Measurements from ENCODE around the gene OLR1. TPM values are rescaled to one million over a fixed set of nuclear protein-coding genes. Genes with fewer than 3 reads are reported as not detected.

Gene OLR1
- total and polyA plus RNA-seq, 7 donors = 0.03 to 0.66 (median 0.30) TPM; not detected in 3

DNA sequence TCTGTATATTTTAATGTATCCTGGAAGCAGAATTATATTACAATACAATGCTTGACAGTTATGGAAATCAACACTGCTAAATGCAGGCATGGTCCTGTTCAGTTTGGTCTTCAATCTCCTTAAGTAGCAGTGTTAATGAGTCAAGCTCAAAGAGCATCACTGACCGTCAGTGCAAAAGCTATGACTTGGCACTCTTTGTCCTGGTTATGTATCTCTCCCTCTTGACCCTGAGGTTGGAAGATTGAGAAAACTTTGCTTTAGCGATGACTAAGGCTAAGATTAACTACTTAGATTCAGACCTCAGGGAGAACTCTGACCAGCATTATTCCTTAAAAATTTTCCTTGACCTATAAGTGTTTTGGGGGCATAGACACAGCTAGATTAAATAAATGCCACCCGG lies 52.9 kb downstream of the OLR1 start:
- no peaks in the 10 kb centered on the region for H3K4me1 ChIP-seq
- no peaks in the 10 kb centered on the region for H3K36me3 ChIP-seq (ENCODE audit: insufficient read depth in 1 of 2, low read depth in 1 of 2)
- TF ChIP-seq, protein P1, sequence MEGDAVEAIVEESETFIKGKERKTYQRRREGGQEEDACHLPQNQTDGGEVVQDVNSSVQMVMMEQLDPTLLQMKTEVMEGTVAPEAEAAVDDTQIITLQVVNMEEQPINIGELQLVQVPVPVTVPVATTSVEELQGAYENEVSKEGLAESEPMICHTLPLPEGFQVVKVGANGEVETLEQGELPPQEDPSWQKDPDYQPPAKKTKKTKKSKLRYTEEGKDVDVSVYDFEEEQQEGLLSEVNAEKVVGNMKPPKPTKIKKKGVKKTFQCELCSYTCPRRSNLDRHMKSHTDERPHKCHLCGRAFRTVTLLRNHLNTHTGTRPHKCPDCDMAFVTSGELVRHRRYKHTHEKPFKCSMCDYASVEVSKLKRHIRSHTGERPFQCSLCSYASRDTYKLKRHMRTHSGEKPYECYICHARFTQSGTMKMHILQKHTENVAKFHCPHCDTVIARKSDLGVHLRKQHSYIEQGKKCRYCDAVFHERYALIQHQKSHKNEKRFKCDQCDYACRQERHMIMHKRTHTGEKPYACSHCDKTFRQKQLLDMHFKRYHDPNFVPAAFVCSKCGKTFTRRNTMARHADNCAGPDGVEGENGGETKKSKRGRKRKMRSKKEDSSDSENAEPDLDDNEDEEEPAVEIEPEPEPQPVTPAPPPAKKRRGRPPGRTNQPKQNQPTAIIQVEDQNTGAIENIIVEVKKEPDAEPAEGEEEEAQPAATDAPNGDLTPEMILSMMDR (IDR thresholded peaks at IDR 0.05) = no peak
- intact Hi-C loops (cut with DNase I) = no loop called here
- H3K4me3 ChIP-seq = no peak overlapping the region
- no peaks in the 10 kb centered on the region for H3K27me3 ChIP-seq (ENCODE audit: insufficient read depth in 3 of 3, low read length in 2 of 3)
- 82 to 85% (median 85%) methylated on average over 3 of the region's 3 CpGs for whole genome bisulfite sequencing, 3 donors
- no peak overlapping the region for H3K27ac ChIP-seq
- no peaks in the 10 kb centered on the region for H3K9me3 ChIP-seq
- ATAC-seq (no peak), DNase-seq (no peak)

DNA sequence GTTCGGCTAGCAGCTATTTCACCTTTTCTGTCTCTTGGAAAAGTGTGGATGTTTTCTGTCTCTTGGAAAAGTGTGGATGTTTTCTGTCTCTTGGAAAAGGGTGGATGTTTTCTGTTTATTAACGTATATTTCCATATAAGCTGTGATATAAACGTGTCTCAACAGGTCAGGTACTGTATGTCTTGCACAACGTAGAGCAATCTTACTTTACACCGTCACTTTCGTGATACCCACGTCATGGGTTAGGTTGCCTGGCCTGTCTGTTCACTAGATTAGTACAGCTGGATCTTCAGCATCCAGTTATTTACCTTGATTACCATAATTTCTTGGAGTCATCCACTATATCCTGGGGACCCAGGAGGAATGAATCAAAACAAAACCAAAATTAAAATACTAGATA lies 56.0 kb downstream of the OLR1 start:
- no peak for DNase-seq
- Histone ChIP-seq H3K27me3 (ENCODE audit: insufficient read depth in 3 of 3, low read length in 2 of 3) (no peaks in the 10 kb centered on the region), H3K36me3 (ENCODE audit: insufficient read depth in 1 of 2, low read depth in 1 of 2) (no peaks in the 10 kb centered on the region), H3K4me1 (no peaks in the 10 kb centered on the region), H3K9me3 (no peaks in the 10 kb centered on the region), H3K4me3 (no peak overlapping the region), H3K27ac (no peak overlapping the region)
- 86 to 89% (median 87%) methylated on average over 7 of the region's 7 CpGs for WGBS, 3 donors
- TF ChIP-seq, protein P1 (IDR thresholded peaks at IDR 0.05) = no peak
- intact Hi-C loops (cut with DNase I) = no loop called here
- ATAC-seq = no peak

DNA sequence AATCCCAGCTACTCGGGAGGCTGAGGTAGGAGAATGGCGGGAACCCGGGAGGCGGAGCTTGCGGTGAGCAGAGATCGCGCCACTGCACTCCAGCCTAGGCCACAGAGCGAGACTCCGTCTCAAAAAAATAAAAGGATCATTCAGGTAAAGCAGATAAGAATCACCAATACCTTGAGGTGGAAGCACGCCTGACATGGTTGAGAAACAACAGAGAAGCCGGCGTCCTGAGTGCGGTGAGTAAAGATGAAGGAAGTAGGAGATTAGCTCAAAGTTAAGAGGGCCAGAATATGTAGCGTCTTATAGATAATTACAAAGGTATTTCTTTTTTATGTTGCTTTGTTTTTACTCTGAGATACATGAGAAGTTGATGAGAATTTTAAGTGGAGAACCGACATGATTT lies 56.6 kb downstream of the OLR1 start:
- H3K36me3 ChIP-seq (ENCODE audit: insufficient read depth in 1 of 2, low read depth in 1 of 2) = no peaks in the 10 kb centered on the region
- intact Hi-C loops (cut with DNase I) = no loop called here
- H3K27ac ChIP-seq = no peak overlapping the region
- ATAC-seq (no peak), DNase-seq (no peak)
- H3K9me3 ChIP-seq = no peaks in the 10 kb centered on the region
- TF ChIP-seq, protein P1 (IDR thresholded peaks at IDR 0.05) = no peak
- no peaks in the 10 kb centered on the region for H3K27me3 ChIP-seq (ENCODE audit: insufficient read depth in 3 of 3, low read length in 2 of 3)
- 90 to 92% (median 92%) methylated on average over 15 of the region's 15 CpGs for WGBS, 3 donors
- no peak overlapping the region for H3K4me3 ChIP-seq
- H3K4me1 ChIP-seq = no peaks in the 10 kb centered on the region

DNA sequence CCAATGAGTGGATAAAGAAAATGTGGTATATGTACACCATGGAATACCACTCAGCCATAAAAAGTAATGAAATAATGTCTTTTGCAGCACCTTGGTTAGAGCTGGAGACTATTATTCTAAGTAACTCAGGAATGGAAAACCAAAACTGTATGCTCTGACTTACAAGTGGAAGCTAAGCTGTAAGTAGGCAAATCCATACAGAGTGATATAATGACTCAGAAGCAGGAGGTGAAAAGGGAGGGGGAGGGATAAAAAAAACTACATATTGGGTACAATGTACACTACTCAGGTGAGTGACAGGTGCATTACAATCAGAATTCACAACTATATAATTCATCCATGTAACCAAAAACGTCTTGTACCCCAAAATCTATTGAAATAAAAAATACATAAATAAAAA lies 58.0 kb downstream of the OLR1 start:
- no peaks in the 10 kb centered on the region for H3K9me3 ChIP-seq
- intact Hi-C loops (cut with DNase I) = no loop called here
- H3K27me3 ChIP-seq (ENCODE audit: insufficient read depth in 3 of 3, low read length in 2 of 3) = no peaks in the 10 kb centered on the region
- H3K36me3 ChIP-seq (ENCODE audit: insufficient read depth in 1 of 2, low read depth in 1 of 2) = no peaks in the 10 kb centered on the region
- ATAC-seq (no peak), DNase-seq (no peak)
- H3K27ac ChIP-seq = no peak overlapping the region
- no peak overlapping the region for H3K4me3 ChIP-seq
- TF ChIP-seq, protein P1 (IDR thresholded peaks at IDR 0.05) = no peak
- WGBS, 3 donors = 44 to 54% (median 54%) methylated on average over 1 of the region's 1 CpG
- no peaks in the 10 kb centered on the region for H3K4me1 ChIP-seq

DNA sequence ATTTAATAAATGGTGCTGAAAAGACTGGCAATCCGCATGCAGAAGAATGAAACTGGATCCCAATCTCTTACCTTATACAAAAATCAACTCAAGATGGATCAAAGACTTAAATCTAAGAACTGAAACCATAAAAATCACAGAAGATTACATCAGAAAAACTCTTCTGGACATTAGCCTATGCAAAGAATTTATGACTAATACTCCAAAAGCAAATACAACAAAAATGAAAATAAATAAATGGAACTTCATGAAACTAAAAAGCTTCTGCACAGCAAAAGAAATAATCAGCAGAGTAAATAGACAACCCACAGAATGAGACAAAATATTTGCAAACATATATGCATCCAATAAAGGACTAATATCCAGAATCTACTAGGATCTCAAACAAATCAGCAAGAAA lies 58.9 kb downstream of the OLR1 start:
- no peak overlapping the region for H3K4me3 ChIP-seq
- H3K27me3 ChIP-seq (ENCODE audit: insufficient read depth in 3 of 3, low read length in 2 of 3) = no peaks in the 10 kb centered on the region
- H3K36me3 ChIP-seq (ENCODE audit: insufficient read depth in 1 of 2, low read depth in 1 of 2) = no peaks in the 10 kb centered on the region
- ATAC-seq (no peak), DNase-seq (no peak)
- H3K4me1 ChIP-seq = no peaks in the 10 kb centered on the region
- intact Hi-C loops (cut with DNase I) = no loop called here
- TF ChIP-seq, protein P1 (IDR thresholded peaks at IDR 0.05) = no peak
- 70 to 84% (median 76%) methylated on average over 1 of the region's 1 CpG for WGBS, 3 donors
- H3K9me3 ChIP-seq = no peaks in the 10 kb centered on the region
- no peak overlapping the region for H3K27ac ChIP-seq
